ENCODE results near the gene CNNM4. TPM values are rescaled to one million over a fixed set of nuclear protein-coding genes. Genes with fewer than 3 reads are reported as not detected.

CNNM4 gene
- total RNA-seq, 1 donor from 2014 or later = 14.4 TPM

DNA sequence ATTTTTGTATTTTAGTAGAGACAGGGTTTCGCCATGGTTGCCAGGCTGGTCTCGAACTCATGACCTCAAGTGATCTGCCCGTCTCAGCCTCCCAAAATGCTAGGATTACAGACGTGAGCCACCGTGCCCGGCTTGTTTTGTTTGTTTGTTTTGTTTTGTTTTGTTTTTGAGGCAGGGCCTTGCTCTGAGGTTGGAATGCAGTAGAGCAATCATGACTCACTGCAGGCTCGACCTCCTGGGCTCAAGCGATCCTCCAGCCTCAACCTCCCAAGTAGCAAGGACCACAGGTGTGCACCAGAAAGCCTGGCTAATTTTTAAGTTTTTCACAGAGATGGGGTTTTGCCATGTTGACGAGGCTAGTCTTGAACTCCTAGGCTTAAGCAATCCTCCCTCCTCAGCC lies 8.9 kb upstream of the CNNM4 start:
- Mint-ChIP-seq H3K27me3 (ENCODE audit: low read depth) (no peaks in the 10 kb centered on the region), H3K4me1 (no peaks in the 10 kb centered on the region), H3K4me3 (no peak overlapping the region), H3K9me3 (no peaks in the 10 kb centered on the region), H3K36me3 (ENCODE audit: low read depth) (no peaks in the 10 kb centered on the region), H3K27ac (ENCODE audit: unreplicated experiment) (no peak overlapping the region)
- TF ChIP-seq, protein P1, sequence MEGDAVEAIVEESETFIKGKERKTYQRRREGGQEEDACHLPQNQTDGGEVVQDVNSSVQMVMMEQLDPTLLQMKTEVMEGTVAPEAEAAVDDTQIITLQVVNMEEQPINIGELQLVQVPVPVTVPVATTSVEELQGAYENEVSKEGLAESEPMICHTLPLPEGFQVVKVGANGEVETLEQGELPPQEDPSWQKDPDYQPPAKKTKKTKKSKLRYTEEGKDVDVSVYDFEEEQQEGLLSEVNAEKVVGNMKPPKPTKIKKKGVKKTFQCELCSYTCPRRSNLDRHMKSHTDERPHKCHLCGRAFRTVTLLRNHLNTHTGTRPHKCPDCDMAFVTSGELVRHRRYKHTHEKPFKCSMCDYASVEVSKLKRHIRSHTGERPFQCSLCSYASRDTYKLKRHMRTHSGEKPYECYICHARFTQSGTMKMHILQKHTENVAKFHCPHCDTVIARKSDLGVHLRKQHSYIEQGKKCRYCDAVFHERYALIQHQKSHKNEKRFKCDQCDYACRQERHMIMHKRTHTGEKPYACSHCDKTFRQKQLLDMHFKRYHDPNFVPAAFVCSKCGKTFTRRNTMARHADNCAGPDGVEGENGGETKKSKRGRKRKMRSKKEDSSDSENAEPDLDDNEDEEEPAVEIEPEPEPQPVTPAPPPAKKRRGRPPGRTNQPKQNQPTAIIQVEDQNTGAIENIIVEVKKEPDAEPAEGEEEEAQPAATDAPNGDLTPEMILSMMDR (conservative IDR thresholded peaks at IDR 0.05) = no peak
- no peak for DNase-seq (ENCODE audit: low read depth, low spot score)

DNA sequence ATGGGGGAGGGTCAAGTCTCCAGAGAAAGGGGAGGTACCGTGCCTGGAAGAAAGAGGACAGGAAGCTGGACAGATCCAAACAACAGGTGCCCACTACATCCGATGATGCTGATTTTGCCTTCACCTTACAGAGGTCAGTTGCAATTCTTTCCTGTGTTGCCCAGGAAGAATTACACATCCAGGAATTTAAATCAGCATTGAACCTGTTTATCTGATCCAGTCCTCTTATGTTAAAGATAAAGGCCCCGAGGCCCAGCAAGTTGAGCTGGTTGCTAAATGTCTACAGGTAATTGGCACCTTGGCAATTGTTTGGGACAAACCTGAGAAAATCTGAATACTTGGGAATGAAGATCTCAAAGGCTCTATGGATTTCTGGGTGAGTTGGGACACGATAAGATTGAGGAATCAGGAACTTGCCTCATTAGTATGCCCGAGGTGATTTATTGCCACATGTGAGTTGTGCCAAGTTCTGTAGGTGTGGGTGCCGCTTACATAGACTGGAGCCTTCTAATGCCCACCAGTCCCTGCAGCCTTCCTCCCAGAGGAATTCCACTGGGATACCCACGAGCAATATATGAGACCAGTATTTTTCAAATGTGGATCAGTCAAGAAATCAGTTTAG lies 6.9 kb upstream of the CNNM4 start:
- Mint-ChIP-seq H3K27ac (ENCODE audit: unreplicated experiment) (no peak overlapping the region), H3K9me3 (no peaks in the 10 kb centered on the region), H3K36me3 (ENCODE audit: low read depth) (no peaks in the 10 kb centered on the region), H3K4me1 (no peaks in the 10 kb centered on the region), H3K27me3 (ENCODE audit: low read depth) (no peaks in the 10 kb centered on the region), H3K4me3 (no peak overlapping the region)
- no peak for DNase-seq (ENCODE audit: low read depth, low spot score)
- TF ChIP-seq, protein P1 (conservative IDR thresholded peaks at IDR 0.05) = no peak

DNA sequence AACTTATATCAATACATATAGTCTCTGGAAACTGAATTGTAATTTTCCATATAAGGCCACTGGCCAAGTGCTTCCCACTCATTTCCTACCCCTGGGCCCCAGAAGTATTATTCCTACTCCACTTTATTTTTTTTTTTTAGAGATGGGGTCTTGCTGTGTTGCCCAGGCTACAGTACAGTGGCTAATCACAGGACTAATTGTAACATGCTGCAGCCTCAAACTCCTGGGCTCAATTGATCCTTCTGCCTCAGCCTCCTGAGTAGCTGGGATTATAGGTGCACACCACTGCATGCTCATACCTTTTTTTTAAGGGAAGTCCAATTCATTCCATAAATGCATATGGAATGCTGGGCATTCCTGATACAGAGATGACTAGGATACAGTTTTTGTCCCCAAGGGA lies 6.4 kb upstream of the CNNM4 start:
- H3K9me3 Mint-ChIP-seq = no peaks in the 10 kb centered on the region
- H3K4me1 Mint-ChIP-seq = no peaks in the 10 kb centered on the region
- DNase-seq (ENCODE audit: low read depth, low spot score) = no peak
- no peaks in the 10 kb centered on the region for H3K27me3 Mint-ChIP-seq (ENCODE audit: low read depth)
- TF ChIP-seq, protein P1 (conservative IDR thresholded peaks at IDR 0.05) = no peak
- no peaks in the 10 kb centered on the region for H3K36me3 Mint-ChIP-seq (ENCODE audit: low read depth)
- no peak overlapping the region for H3K4me3 Mint-ChIP-seq
- H3K27ac Mint-ChIP-seq (ENCODE audit: unreplicated experiment) = no peak overlapping the region

DNA sequence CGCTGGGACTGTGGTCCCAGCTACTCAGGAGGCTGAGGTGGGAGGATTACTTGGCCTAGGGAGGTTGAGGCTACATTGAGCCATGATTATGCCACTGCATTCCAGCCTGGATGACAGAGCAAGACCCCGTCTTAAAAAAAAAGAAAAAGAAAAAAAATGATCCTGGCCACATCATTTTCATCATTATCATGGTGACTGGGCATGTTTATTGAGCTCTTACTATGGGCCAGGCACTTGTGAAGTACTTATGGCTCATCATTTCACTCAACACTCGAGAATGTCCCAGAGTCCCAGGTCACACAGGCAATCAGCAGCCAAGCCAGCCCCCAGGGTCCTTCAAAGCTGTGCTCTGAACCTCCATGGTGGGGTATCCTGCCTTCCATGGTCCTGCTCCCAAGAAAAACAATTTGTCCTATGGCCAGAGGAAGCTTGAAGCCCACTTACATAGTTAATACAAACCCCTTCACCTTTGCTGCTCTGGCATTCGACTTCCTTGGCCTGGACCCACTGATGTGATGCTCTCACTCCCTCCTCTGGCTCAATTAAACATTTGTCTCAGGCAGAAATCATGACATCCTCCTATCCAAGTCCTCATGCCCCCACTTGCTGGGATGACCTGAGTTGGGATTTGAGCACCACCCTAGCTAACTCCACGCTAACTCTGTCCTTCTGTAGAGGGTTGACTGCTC lies 3.8 kb upstream of the CNNM4 start:
- Mint-ChIP-seq H3K4me3 (no peak overlapping the region), H3K9me3 (no peaks in the 10 kb centered on the region), H3K27me3 (ENCODE audit: low read depth) (no peaks in the 10 kb centered on the region), H3K36me3 (ENCODE audit: low read depth) (no peaks in the 10 kb centered on the region), H3K4me1 (peaks cover 19% of the 10 kb centered on the region), H3K27ac (ENCODE audit: unreplicated experiment) (no peak overlapping the region)
- TF ChIP-seq, protein P1 (conservative IDR thresholded peaks at IDR 0.05) = no peak
- no peak for DNase-seq (ENCODE audit: low read depth, low spot score)

DNA sequence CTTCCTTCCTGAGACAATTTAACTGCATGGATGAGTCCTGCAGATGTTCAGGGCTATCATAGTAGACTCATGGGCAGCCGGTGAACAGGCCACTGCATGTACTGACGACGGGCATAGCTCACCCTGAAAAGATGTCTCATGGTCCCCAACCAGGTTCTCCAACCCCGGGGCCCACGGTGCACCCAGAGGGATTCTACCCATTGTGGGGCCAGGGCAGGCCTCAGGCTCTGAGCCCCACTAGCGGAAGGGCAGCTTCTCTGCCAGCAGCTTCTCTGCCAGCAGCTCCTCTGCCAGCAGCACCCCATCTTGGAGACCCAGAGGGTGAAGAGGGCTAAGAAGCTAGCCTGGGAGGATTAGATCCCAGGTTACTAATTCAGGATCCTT lies 3.2 kb upstream of the CNNM4 start:
- DNase-seq (ENCODE audit: low read depth, low spot score) = no peak
- H3K4me3 Mint-ChIP-seq = no peak overlapping the region
- no peaks in the 10 kb centered on the region for H3K9me3 Mint-ChIP-seq
- no peaks in the 10 kb centered on the region for H3K27me3 Mint-ChIP-seq (ENCODE audit: low read depth)
- no peak overlapping the region for H3K27ac Mint-ChIP-seq (ENCODE audit: unreplicated experiment)
- TF ChIP-seq, protein P1 (conservative IDR thresholded peaks at IDR 0.05) = no peak
- peaks cover 24% of the 10 kb centered on the region for H3K4me1 Mint-ChIP-seq
- H3K36me3 Mint-ChIP-seq (ENCODE audit: low read depth) = no peaks in the 10 kb centered on the region

All from neural crest cell (in vitro differentiated cells).